GM23248 (cell line): ENCODE measurements around the gene TBL1X. TPM values are rescaled to one million over a fixed set of nuclear protein-coding genes. Genes with fewer than 3 reads are reported as not detected.

ENCODE experiments used
- DNase-seq: peaks from one replicate; pipeline ENCODE4 v3.0.0-alpha.2; 2015
- H2AFZ ChIP-seq: fragments of 200-600 bp; sonication (generic); 2 replicates; pipeline ENCODE4 v1.6.1; 2016; ENCODE audit warnings: antibody characterized with exemption
- H3F3A ChIP-seq: fragments of 200-600 bp; sonication (generic); 2 replicates; pipeline ENCODE4 v1.6.1; 2016; ENCODE audit warnings: mild to moderate bottlenecking, antibody characterized with exemption, mixed run types; ENCODE audit not compliant: insufficient read depth
- H3K27ac ChIP-seq: fragments of 200-600 bp; sonication (generic); 2 replicates; pipeline ENCODE4 v1.5.1; 2016; ENCODE audit warnings: mild to moderate bottlenecking
- H3K27me3 ChIP-seq: fragments of 200-600 bp; sonication (generic); replicated peaks from 2 replicates; pipeline ENCODE4 v1.6.1; 2016; ENCODE audit warnings: mild to moderate bottlenecking; ENCODE audit not compliant: insufficient read depth
- H3K36me3 ChIP-seq: fragments of 200-600 bp; sonication (generic); 2 replicates; pipeline ENCODE4 v1.6.1; 2016; ENCODE audit warnings: low read depth, mild to moderate bottlenecking
- H3K4me1 ChIP-seq: fragments of 200-600 bp; sonication (generic); 2 replicates; pipeline ENCODE4 v1.6.1; 2016; ENCODE audit warnings: mild to moderate bottlenecking; ENCODE audit not compliant: insufficient read depth
- H3K4me2 ChIP-seq: fragments of 200-600 bp; sonication (generic); one replicate; pipeline ENCODE4 v1.6.1; 2016; ENCODE audit warnings: mild to moderate bottlenecking; ENCODE audit not compliant: unreplicated experiment
- H3K4me3 ChIP-seq: fragments of 200-600 bp; sonication (generic); 2 replicates; pipeline ENCODE4 v1.5.1; 2016; ENCODE audit warnings: mild to moderate bottlenecking
- H3K79me2 ChIP-seq: fragments of 200-600 bp; sonication (generic); 2 replicates; pipeline ENCODE4 v1.6.1; 2016; ENCODE audit warnings: mild to moderate bottlenecking; ENCODE audit not compliant: insufficient read depth
- H3K9ac ChIP-seq: fragments of 200-600 bp; sonication (generic); 2 replicates; pipeline ENCODE4 v1.6.1; 2016; ENCODE audit warnings: mild to moderate bottlenecking
- H3K9me2 ChIP-seq: fragments of 200-600 bp; sonication (generic); 2 replicates; pipeline ENCODE4 v1.6.1; 2016; ENCODE audit warnings: mixed run types, mild to moderate bottlenecking, moderate library complexity; ENCODE audit not compliant: insufficient read depth
- H3K9me3 ChIP-seq: fragments of 200-600 bp; sonication (generic); one replicate; pipeline ENCODE4 v1.6.1; 2017; ENCODE audit warnings: low read depth
- H4K20me1 ChIP-seq: fragments of 200-600 bp; sonication (generic); 2 replicates; pipeline ENCODE4 v1.6.0; 2016; ENCODE audit not compliant: insufficient read depth
- EZH2 ChIP-seq: fragments of 200-600 bp; sonication (generic); IDR thresholded peaks from 2 replicates; pipeline ENCODE4 v1.6.1; 2018; ENCODE audit warnings: antibody characterized with exemption, mild to moderate bottlenecking; ENCODE audit not compliant: insufficient read depth, poor library complexity, severe bottlenecking
- EZH2phosphoT487 ChIP-seq: fragments of 200-600 bp; sonication (generic); IDR thresholded peaks from 2 replicates; pipeline ENCODE4 v1.6.1; 2018; ENCODE audit warnings: antibody characterized with exemption, moderate library complexity, mild to moderate bottlenecking, low read depth; ENCODE audit not compliant: insufficient read depth
- WGBS, 2 experiments: methylation state at CpG; one replicate each; pipeline ENCODE4 v1.1.6; 2015 to 2017; ENCODE audit warnings: low lambda C conversion rate in 2 of 2, low coverage in 1 of 2; ENCODE audit errors: missing lambda C conversion rate in 2 of 2; 5-methylcytosine and 5-hydroxymethylcytosine counted together
- in situ Hi-C: fragments of 300-500 bp; cut with MboI; formaldehyde crosslinking; loops from 2 replicates; pipeline ENCODE4 v1.15.0; 2020
- polyA plus RNA-seq: library from polyadenylated mRNA; unstranded; fragments of >200 nt; fragmentation: Nextera tagmentation; extraction: Ambion mirVana; gene quantifications from 2 replicates; pipeline ENCODE4 v1.2.1, GENCODE V29; 2016
- total RNA-seq: library from RNA; depleted of rRNA; stranded (reverse); fragments of >200 nt; shearing (Covaris generic); gene quantifications from 2 replicates; pipeline ENCODE4 v1.2.3, GENCODE V29; 2014

TBL1X gene
- total and polyA plus RNA-seq, 2 experiments from 2014 or later = 8.2 to 26.8 TPM

- H3K9me2 ChIP-seq = no peaks in the 10 kb centered on the region
- no peak overlapping the region for H3K4me2 ChIP-seq
- TF ChIP-seq EZH2 = no peak
- TF ChIP-seq EZH2phosphoT487 = no peak
- H3K36me3 ChIP-seq = no peaks in the 10 kb centered on the region
- H3K27me3 ChIP-seq = no peaks in the 10 kb centered on the region
- WGBS, 2 experiments = 61 to 100% methylated on average over 2 to 4 of the region's 4 CpGs
- no peaks in the 10 kb centered on the region for H3F3A ChIP-seq
- H3K4me1 ChIP-seq = no peaks in the 10 kb centered on the region
- H3K9ac ChIP-seq = no peak overlapping the region
- no peak overlapping the region for H3K4me3 ChIP-seq
- no peaks in the 10 kb centered on the region for H3K9me3 ChIP-seq
- H3K27ac ChIP-seq = no peak overlapping the region
- DNase-seq = no peak
- H3K79me2 ChIP-seq = no peaks in the 10 kb centered on the region
- H4K20me1 ChIP-seq = no peaks in the 10 kb centered on the region
- in situ Hi-C loops = loop anchor here (10.0 to 25.0 kb wide), 2 partner anchors 742 to 894 kb away; partner anchors contain the start of gene FAM9A
- no peak overlapping the region for H2AFZ ChIP-seq
Observed at GRCh38 chrX:9706421-9706820, 241.6 kb downstream of the TBL1X start.

- Histone ChIP-seq H3K4me2 (no peak overlapping the region), H3K36me3 (no peaks in the 10 kb centered on the region), H3K27me3 (no peaks in the 10 kb centered on the region), H3K4me3 (no peak overlapping the region), H3K4me1 (no peaks in the 10 kb centered on the region), H3F3A (no peaks in the 10 kb centered on the region), H3K9me3 (no peaks in the 10 kb centered on the region), H3K27ac (no peak overlapping the region), H2AFZ (no peak overlapping the region), H3K9ac (no peak overlapping the region), H3K9me2 (no peaks in the 10 kb centered on the region), H3K79me2 (no peaks in the 10 kb centered on the region), H4K20me1 (no peaks in the 10 kb centered on the region)
- in situ Hi-C loops = loop anchor here (10.0 to 25.0 kb wide), 2 partner anchors 743 to 895 kb away; partner anchors contain the start of gene FAM9A
- WGBS, 2 experiments = 54 to 61% methylated on average over 6 to 9 of the region's 13 CpGs
- TF ChIP-seq EZH2 = no peak
- no peak for TF ChIP-seq EZH2phosphoT487
- DNase-seq = peak; percentile 4
Observed at GRCh38 chrX:9707306-9708033, 242.6 kb downstream of the TBL1X start.

- in situ Hi-C loops = loop anchor here (10.0 to 25.0 kb wide), 2 partner anchors 743 to 896 kb away; partner anchors contain the start of gene FAM9A
- Histone ChIP-seq H3K9ac (no peak overlapping the region), H4K20me1 (no peaks in the 10 kb centered on the region), H3K79me2 (no peaks in the 10 kb centered on the region), H3K4me3 (no peak overlapping the region), H3K9me3 (no peaks in the 10 kb centered on the region), H3K4me2 (no peak overlapping the region), H3K4me1 (no peaks in the 10 kb centered on the region), H3K27me3 (no peaks in the 10 kb centered on the region), H2AFZ (no peak overlapping the region), H3F3A (no peaks in the 10 kb centered on the region), H3K27ac (no peak overlapping the region), H3K9me2 (no peaks in the 10 kb centered on the region), H3K36me3 (no peaks in the 10 kb centered on the region)
- 78 to 82% methylated on average over 6 to 10 of the region's 10 CpGs for WGBS, 2 experiments
- TF ChIP-seq EZH2 (no peak), EZH2phosphoT487 (no peak)
- no peak for DNase-seq
Observed at GRCh38 chrX:9708086-9708485, 243.2 kb downstream of the TBL1X start.

GRCh38 chrX:9708923-9709553 lies 244.2 kb downstream of the TBL1X start:
- in situ Hi-C loops = loop anchor here (10.0 to 25.0 kb wide), 2 partner anchors 744 to 897 kb away; partner anchors contain the start of gene FAM9A

More at GRCh38 chrX:9708923-9709553, 244.2 kb downstream of the TBL1X start:
- Histone ChIP-seq H2AFZ (no peak overlapping the region), H3K9me2 (no peaks in the 10 kb centered on the region), H4K20me1 (no peaks in the 10 kb centered on the region), H3K27ac (no peak overlapping the region), H3K4me1 (no peaks in the 10 kb centered on the region), H3K9me3 (no peaks in the 10 kb centered on the region), H3F3A (no peaks in the 10 kb centered on the region), H3K9ac (no peak overlapping the region), H3K79me2 (no peaks in the 10 kb centered on the region), H3K27me3 (no peaks in the 10 kb centered on the region), H3K4me3 (no peak overlapping the region), H3K36me3 (no peaks in the 10 kb centered on the region), H3K4me2 (no peak overlapping the region)
- peak; percentile 65 for DNase-seq
- 34 to 42% methylated on average over 13 to 16 of the region's 17 CpGs for WGBS, 2 experiments
- TF ChIP-seq EZH2phosphoT487 = no peak
- no peak for TF ChIP-seq EZH2
